Astrocyte (in vitro differentiated cells and primary cell): ENCODE results near the gene PCSK5.

ENCODE experiments used
- CTCF ChIP-seq: IDR thresholded peaks from 2 replicates; pipeline ENCODE4 v1.5.1; 2011; ENCODE audit warnings: low read depth, mild to moderate bottlenecking, inconsistent platforms, low read length, moderate library complexity; ENCODE audit not compliant: insufficient read depth
- EZH2 ChIP-seq: IDR thresholded peaks from 2 replicates; pipeline ENCODE4 v1.6.1; 2012; ENCODE audit warnings: mild to moderate bottlenecking, low read length, inconsistent platforms; ENCODE audit not compliant: insufficient read depth

DNA sequence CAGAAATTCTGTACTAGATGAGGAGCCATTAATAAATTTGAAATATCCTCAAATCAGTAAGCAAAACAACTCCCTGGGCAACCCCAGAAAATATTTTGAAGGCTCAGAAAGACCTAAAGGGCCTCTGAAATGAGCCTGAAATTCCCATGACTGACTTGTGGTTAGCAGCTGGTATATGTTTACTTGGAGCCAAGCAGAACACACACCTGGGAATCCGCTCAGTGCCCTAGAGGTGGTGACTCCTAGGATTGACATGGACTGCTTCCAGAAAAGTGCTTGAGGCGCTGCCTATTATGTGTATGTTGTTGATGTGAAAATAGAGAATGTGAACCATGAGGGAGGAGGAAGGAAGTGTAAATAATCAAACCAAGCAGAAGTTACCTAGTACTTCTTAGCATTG lies 489.0 kb downstream of the PCSK5 start:
- TF ChIP-seq CTCF: no peak
- TF ChIP-seq EZH2: no peak
